T-helper 2 cell treated with Interferon-gamma antibody and Interleukin-4, amounts not matched to agents 100 ng/mL and 5 ng/mL, for 36 hours (primary cell): ENCODE data around the gene TMCO4. TPM values are rescaled to one million over a fixed set of nuclear protein-coding genes. Genes with fewer than 3 reads are reported as not detected.
"Not testable (repeated sequence)": the region's sequence is repeated elsewhere in the genome, so short reads cannot be mapped to it uniquely, and the experiment has no call there.

Experiments used
- intact Hi-C: fragments of 100-400 bp; cut with micrococcal nuclease; formaldehyde crosslinking; loops from one replicate; pipeline ENCODE4 v1.15.1; 2023
- total RNA-seq: library from RNA; stranded (reverse); gene quantifications from 2 replicates; pipeline ENCODE4 v1.2.3, GENCODE V29; 2022

Gene TMCO4
- total RNA-seq: 13.6 and 14.7 TPM in 2 replicates

DNA sequence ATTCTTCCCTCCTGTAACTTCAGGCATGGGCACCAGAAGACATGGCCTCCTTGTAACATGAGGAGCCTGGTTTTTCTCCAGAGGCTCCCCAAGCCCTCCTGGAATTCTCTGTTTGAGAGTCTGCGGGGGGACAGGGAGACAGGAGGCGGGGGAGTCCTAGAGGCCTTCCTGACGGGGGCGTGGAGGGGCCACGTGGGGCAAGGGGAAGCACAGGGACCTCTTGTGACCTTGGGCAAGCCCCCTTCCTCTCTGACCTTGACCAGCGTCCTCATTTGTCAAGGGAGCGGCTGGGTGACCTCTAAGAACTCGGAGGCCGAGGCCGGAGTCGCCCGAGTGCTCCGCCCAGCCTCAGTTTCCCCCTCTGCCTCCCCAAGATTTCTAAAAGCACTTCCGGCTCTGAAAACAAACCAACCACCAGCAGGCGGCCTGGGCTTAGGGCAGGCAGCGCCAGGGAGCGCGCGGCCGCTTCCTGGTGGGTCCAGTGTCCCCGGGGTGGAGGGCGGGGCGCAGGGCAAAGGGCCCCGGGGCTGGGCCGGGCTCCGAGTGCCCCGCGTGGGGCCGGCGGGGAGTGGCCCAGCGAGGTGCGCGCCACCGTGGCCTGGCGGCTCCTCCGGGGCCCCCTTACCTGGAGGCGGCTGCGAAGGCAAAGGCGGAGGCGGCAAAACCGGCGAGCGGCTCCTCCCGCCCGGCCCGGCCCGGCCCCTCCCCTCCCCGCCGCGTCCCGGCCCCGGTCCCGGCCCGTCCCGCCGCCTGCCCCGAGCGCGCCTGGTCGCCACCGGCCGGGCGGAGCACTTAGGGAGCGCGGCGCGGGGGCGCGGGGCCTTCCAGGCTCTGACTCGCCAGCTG is at the start of gene TMCO4:
TMCO4 (minus strand) TSS at position 687 of the 846 bp plus-strand sequence. CDS start 19,158 bp downstream, outside the sequence.
- intact Hi-C loops: loop anchor here (1.0 to 10.0 kb wide), 2 partner anchors 83 to 85 kb away; partner anchors contain the start of gene OTUD3

DNA sequence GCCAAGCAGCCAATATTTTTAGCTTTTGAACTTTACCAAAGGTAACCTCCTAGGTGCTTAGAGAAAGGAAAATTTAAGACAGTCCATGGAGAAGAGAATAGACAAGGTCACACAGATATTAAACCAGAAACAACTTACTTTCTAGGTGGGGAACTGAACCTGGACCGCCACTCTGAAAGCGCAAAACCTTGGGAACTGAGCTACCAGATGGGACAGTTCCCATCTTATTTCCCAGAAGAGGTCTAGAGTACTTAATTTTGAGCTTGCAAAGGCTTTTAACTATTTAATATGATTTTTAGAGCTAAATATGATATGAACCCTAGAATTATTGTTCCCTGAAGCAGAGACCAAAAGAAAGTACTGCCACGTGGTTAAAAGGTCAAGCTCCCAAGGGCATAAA is 49.6 kb upstream of the TMCO4 start:
- intact Hi-C loops: not testable (repeated sequence)

- intact Hi-C loops: not testable (repeated sequence)
Observed at GRCh38 chr1:19847334-19847733, 47.6 kb upstream of the TMCO4 start.

GRCh38 chr1:19846338-19846737 is 46.6 kb upstream of the TMCO4 start:
- intact Hi-C loops: no loop called here

DNA sequence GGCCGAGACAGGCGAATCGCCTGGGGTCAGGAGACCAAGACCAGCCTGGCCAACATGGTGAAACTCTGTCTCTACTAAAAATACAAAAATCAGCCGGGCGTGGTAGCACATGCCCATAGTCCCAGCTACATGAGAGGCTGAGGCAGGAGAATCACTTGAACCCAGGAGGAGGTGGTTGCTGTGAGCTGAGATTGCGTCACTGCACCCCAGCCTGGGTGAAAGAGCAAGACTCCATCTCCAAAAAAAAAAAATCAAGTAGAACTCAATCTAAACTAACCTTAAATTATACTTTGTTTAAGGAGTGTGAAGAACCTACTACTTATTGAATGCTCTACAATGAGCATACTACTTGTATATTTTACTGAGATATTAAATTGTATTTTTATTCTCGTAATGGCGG is 45.8 kb upstream of the TMCO4 start:
- intact Hi-C loops: no loop called here

GRCh38 chr1:19844731-19845495 is 45.2 kb upstream of the TMCO4 start:
- intact Hi-C loops: no loop called here

GRCh38 chr1:19840228-19840627 is 40.5 kb upstream of the TMCO4 start:
- intact Hi-C loops: no loop called here

GRCh38 chr1:19837866-19838265 is 38.1 kb upstream of the TMCO4 start:
- intact Hi-C loops: no loop called here

GRCh38 chr1:19835578-19835977 is 35.9 kb upstream of the TMCO4 start:
- intact Hi-C loops: no loop called here

DNA sequence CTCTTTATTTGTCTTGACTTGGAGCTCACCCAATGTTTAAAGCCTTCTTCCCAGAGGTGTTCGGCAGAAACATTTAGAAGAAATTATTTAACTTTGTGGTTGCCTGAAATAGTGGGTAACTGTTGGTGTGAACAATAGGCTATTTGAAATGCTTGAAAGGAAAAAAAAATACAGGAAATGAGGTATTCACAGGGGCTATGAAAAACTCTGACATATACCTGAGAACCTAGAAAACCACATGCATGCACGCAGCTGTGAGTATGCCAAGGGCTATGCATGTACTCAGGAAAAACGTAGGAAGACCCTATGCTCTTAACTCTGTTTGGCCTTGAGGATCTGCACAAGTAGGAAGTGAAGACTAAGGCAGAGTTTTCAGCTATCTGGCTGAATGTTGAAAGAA is 31.7 kb upstream of the TMCO4 start:
- intact Hi-C loops: no loop called here

DNA sequence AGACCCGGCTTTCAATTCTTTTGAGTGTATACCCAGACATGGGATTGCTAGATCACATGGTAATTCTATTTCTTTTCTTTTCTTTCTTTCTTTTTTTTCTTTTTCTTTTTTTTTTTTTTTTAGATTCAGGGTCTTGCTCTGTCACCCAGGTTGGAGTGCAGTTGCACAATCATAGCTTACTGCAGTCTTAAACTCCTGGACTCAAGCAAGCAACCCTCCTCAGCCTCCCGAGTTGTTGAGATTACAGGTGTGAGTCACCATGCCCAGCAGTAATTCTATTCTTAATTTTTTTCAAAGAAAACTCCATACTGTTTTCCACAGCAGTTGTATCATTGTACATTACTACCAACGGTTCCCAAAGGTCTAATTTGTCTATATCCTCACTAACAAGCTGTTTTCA is 28.8 kb upstream of the TMCO4 start:
- intact Hi-C loops: no loop called here

GRCh38 chr1:19825298-19825697 is 25.6 kb upstream of the TMCO4 start:
- intact Hi-C loops: no loop called here

- intact Hi-C loops: no loop called here
Observed at GRCh38 chr1:19824541-19824940, 24.8 kb upstream of the TMCO4 start.

- intact Hi-C loops: no loop called here
Observed at GRCh38 chr1:19824036-19824435, 24.3 kb upstream of the TMCO4 start.

DNA sequence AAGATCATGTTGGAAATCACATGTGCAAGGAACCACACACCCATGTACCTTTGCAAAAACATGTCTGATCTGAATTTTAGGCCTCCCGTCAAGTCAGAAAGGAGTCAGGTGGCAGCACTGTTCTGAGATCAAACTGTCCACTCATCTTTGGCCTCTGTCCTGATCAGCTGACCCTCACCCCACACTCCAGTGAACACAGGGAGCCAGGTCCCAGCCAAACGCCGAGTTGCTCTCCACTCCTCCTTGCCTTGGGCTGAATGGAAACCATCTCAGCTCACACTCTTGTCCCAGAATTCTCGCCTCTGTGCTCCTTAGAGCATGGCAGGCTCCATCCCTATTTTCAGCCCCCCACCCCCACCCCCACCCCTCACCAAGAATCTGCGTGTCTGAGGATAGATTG is 20.0 kb upstream of the TMCO4 start:
- intact Hi-C loops: no loop called here

DNA sequence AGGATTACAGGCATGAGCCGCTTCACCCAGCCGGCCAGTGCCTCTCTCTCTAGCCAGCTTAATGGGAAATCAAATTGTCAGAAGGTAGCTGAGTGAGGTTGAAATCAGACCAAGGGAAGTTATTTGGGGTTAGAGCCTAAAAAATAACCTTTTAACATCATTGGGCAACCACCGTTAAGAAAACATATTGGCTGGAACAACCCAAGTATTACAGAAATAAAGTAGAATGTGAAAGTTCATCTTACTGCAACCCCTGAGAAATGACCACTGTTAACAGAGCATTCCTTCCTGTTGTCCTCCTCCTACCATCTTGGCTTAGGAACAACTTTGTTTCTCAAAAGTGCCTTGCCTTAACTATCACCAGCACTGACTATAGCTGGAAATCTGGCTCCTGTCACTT is 18.6 kb upstream of the TMCO4 start:
- intact Hi-C loops: no loop called here

GRCh38 chr1:19817160-19817559 is 17.4 kb upstream of the TMCO4 start:
- intact Hi-C loops: no loop called here

GRCh38 chr1:19816737-19817086 is 17.0 kb upstream of the TMCO4 start:
- intact Hi-C loops: not testable (repeated sequence)

DNA sequence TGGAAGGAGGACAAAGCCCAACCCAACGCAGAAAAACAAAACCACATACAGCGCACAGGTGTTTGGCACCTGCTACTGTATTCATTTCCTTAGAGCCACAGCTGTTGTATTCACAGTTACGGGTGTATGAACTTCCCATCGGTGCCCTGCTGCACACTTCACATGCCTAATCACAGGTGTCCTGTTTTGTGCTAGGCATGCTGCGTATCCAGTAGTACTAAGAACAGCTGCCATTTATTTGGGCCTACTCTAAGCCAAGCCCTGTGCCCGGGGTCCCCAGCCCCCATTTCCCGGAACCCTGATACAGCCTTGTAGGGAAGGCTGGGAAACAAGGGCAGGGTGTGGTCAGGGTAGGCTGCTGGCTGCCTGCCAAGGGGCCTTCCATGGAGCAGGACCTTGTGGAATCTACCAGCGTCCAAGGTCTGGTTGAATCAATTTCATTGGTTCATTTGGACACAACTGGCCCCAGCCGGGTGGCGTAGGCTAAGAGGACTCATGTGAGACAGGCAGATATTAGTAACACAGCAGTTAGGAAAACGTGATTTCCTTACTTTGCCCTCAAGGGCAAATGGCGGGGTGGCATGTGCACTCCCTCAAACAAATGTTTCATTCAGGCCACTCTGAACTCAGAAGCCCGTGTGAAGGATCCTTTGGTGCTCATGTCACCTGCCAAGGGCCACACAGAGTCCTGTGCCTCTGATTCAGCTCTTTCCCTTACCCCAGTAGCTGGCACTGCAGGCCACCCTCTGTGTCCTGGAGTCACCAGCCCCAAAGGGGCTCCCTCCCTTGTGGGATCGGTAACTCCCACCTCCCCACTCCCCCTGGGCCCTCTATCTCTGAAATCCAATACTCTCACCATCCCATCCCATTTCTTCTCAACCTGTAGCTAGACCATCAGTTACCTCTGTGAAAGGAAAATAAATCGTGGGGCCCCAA is 16.4 kb upstream of the TMCO4 start:
- intact Hi-C loops: no loop called here

- intact Hi-C loops: loop anchor here (5.0 kb wide), 1 partner anchor 153 kb away; the partner anchor contains the start of gene HTR6
Observed at GRCh38 chr1:19814681-19815503, 15.2 kb upstream of the TMCO4 start, which contains the start of gene RNF186. Gene RNF186 (minus strand): TSS chr1:19815283. CDS start chr1:19815101, 182 bp downstream.
